Activated CD8-positive, alpha-beta T cell treated with anti-CD3 and anti-CD28 coated beads, Interleukin-2, amount 10 ng/mL, durations not matched to agents 7 days and 5 days (primary cell): ENCODE data around the gene DECR2. TPM values are rescaled to one million over a fixed set of nuclear protein-coding genes. Genes with fewer than 3 reads are reported as not detected.
"Not testable (repeated sequence)": the region's sequence is repeated elsewhere in the genome, so short reads cannot be mapped to it uniquely, and the experiment has no call there.

Source experiments
- ATAC-seq: fragments of 150-1000 bp; cut with Tn5 transposase; one replicate; pipeline ENCODE4 v1.10.0; 2021; ENCODE audit warnings: moderate library complexity
- CTCF ChIA-PET: fragments of 350-600 bp; sonication (Branson Sonifier 250); formaldehyde crosslinking; loops from one replicate; lab custom pipeline; 2021; ENCODE audit warnings: antibody characterized with exemption; lab: Charles Lee
- POLR2A ChIA-PET: fragments of 350-600 bp; sonication (Branson Sonifier 250); formaldehyde crosslinking; loops from one replicate; lab custom pipeline; 2021; ENCODE audit warnings: antibody characterized with exemption; lab: Charles Lee
- DNase-seq: peaks from one replicate; pipeline ENCODE4 v3.0.0-alpha.2; 2020
- H3K27ac Mint-ChIP-seq: one replicate; pipeline ENCODE4 v1.8.0; 2021; ENCODE audit warnings: mild to moderate bottlenecking, mixed read lengths
- H3K27me3 Mint-ChIP-seq: one replicate; pipeline ENCODE4 v1.8.0; 2021; ENCODE audit warnings: low read depth, mixed read lengths
- H3K36me3 Mint-ChIP-seq: one replicate; pipeline ENCODE4 v1.8.0; 2021; ENCODE audit warnings: low read depth, mixed read lengths
- H3K4me1 Mint-ChIP-seq: one replicate; pipeline ENCODE4 v1.8.0; 2021; ENCODE audit warnings: low read depth, mixed read lengths
- H3K4me3 Mint-ChIP-seq: one replicate; pipeline ENCODE4 v1.8.0; 2021; ENCODE audit warnings: mild to moderate bottlenecking, mixed read lengths
- H3K9me3 Mint-ChIP-seq: one replicate; pipeline ENCODE4 v1.8.0; 2022; ENCODE audit warnings: mixed read lengths; ENCODE audit not compliant: insufficient read depth
- total RNA-seq, 2 experiments: library from RNA; stranded (reverse); gene quantifications; one replicate each; pipeline ENCODE4 v1.2.3, GENCODE V29; 2021

Gene DECR2
- total RNA-seq, 2 experiments from 2014 or later, result 4.7 to 6.3 TPM

DNA sequence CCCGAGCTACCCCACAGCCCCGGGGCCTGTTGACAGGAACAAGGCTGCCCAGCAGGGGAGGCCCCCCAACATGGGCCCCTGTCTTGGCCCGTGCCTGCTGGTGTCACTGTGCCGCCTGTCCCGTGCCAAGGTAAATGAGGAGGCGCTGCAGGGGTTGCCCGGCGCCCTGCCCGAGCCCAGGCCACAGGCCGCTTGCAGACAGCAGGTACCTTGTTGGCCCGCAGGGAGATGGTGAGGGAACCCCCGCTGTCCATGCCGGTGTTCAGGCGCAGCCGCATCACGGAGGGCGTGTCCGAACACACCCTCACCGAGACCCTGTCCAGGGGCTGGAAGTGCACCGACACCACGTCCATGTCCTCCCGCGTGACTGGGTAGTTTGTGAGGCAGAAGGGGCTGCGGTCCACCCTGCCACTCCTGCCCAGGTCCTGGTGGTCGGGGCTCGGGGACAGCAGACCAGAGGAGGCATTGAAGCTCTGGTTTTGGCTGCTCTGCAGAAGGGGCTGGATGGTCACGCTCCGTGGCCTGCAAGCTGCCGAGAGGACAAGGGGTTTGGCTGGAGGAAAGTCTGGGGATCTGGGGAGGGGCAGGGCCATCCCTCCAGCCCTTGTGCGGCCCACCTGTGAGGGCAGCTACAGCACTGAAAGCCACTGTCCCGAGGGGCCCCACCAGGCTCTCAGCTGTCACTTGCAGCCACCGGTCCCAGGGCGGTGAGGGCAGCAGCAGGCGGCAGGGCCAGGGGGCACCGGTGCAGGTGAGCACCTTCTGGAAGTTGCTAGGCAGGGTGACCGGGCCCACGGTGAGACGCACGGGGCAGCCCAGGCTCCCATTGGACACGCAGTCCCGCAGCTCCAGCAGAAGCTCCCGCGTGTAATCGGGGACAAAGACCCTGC lies 25.5 kb upstream of the DECR2 start:
- POLR2A ChIA-PET, result no interaction called here
- ATAC-seq (no peak), DNase-seq (no peak)
- Mint-ChIP-seq H3K4me1 (peaks cover 18% of the 10 kb centered on the region), H3K4me3 (no peak overlapping the region), H3K36me3 (peaks cover 10% of the 10 kb centered on the region), H3K27me3 (no peaks in the 10 kb centered on the region), H3K9me3 (no peaks in the 10 kb centered on the region), H3K27ac (no peak overlapping the region)
- CTCF ChIA-PET, result no interaction called here

DNA sequence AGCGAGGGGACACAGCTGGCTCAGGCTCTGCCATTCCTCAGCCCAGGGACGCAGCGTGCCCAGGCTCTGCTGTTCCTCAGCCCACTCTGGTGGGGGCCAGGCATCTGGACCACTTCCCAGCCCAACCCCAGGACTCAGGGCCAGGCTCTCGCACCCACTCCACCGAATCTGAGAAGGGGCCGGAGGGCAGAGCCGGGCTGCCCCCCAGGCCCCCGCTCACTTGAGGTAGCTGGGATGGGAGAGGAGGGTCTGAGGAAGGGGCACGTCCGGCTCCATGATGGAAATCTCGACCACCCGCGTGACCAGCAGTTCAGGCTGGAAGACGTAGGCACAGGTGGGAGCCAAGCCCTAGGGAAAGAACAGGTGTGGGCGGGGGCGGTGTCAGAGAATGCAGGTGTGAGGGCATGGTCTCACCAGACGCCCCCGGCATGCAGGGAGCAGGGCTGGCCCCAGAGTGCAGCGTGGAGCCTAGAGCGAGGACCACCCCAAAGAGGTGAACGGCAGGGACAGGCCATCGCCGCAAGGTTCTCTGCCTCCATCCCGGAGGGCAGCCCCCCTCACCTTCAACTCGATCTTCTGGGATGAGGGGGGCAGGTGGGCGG lies 24.8 kb upstream of the DECR2 start:
- Mint-ChIP-seq H3K36me3 (peaks cover 7% of the 10 kb centered on the region), H3K4me1 (peaks cover 13% of the 10 kb centered on the region), H3K27me3 (no peaks in the 10 kb centered on the region), H3K27ac (no peak overlapping the region), H3K9me3 (no peaks in the 10 kb centered on the region), H3K4me3 (no peak overlapping the region)
- DNase-seq (no peak), ATAC-seq (no peak)
- CTCF ChIA-PET, result no interaction called here
- POLR2A ChIA-PET, result no interaction called here

DNA sequence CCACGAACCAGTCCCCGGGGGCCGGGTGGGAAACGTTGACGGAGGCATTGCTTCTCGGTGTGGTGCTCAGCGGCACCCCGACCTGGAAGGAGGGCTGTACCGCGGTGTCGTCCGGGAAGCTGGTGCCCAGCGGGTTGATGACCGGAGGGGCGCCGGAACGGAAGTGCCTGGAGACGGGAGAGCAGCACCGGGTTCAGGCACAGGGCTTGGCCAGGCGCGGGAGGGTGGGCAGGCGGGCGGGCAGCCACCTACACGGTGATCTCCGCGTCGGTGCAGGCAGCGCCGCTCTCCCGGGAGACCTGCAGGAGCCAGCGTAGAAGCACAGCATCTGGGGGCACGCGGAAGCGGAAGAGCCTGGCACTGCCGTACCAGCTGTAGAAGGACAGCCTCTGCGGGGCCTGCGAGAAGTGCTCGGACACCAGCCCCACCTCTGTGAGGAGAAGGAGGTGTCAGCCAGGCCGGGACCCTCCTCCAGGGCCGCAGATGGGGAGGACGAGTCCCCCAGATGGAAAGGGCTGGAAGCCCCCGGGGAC lies 24.2 kb upstream of the DECR2 start:
- ATAC-seq (no peak), DNase-seq (no peak)
- Mint-ChIP-seq H3K4me3 (no peak overlapping the region), H3K4me1 (peaks cover 15% of the 10 kb centered on the region), H3K27me3 (no peaks in the 10 kb centered on the region), H3K36me3 (peaks cover 6% of the 10 kb centered on the region), H3K27ac (no peak overlapping the region), H3K9me3 (no peaks in the 10 kb centered on the region)
- ChIA-PET POLR2A (no interaction called here), CTCF (no interaction called here)

DNA sequence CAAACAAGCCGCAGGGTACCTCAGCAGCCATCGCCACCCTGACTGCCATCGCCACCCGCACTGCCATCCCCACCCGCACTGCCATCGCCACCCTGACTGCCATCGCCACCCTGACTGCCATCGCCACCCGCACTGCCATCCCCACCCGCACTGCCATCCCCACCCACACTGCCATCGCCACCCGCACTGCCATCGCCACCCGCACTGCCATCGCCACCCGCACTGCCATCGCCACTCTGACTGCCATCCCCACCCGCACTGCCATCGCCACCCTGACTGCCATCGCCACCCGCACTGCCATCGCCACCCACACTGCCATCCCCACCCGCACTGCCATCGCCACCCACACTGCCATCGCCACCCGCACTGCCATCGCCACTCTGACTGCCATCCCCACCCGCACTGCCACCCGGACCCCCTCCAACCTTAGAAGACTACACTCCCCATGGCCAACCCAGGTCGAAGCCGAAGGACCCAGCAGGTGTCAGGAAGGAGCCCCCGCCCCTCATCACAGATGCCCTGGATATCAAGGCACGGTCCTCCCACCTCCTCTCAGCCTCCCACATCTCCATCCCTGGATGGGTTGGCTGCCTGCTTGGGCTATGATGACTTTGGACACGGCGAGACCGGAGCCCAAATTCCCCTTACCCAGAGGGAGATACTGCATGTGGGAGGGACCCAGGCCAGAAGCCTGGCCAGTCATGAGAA lies 23.4 kb upstream of the DECR2 start:
- H3K36me3 Mint-ChIP-seq, H3K27me3 Mint-ChIP-seq, H3K27ac Mint-ChIP-seq, CTCF ChIA-PET, H3K4me3 Mint-ChIP-seq, H3K9me3 Mint-ChIP-seq, DNase-seq, ATAC-seq: not testable (repeated sequence)
- H3K4me1 Mint-ChIP-seq, result peaks cover 22% of the 10 kb centered on the region
- POLR2A ChIA-PET, result interaction anchor here (2.3 kb wide), 1 partner anchor 7 kb away, joined by 18 read pairs; the partner anchor contains the start of gene MRPL28

DNA sequence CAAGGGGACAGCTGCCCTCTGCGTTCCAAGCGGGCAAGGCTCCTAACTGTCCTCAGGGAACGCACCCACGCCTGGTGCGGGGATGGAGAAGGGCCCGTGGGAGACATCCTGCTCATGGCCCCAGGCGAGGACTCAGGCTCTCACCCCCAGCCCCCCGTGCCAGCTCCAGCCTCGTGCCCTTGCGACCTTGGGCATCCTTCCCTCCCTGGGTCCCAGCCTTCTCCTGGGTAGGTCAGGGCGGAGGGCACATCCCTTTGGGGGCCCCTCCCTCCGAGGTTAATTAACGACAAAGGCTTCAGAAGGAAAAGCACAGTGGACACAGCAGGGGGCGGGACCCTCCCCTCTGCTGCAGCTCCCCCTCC lies 22.9 kb upstream of the DECR2 start:
- DNase-seq (no peak), ATAC-seq (no peak)
- H3K4me3 Mint-ChIP-seq, result no peak overlapping the region
- ChIA-PET CTCF (no interaction called here), POLR2A (interaction anchor here (2.3 kb wide), 1 partner anchor 8 kb away, joined by 18 read pairs; the partner anchor contains the start of gene MRPL28)
- H3K9me3 Mint-ChIP-seq, result no peaks in the 10 kb centered on the region
- H3K27ac Mint-ChIP-seq, result no peak overlapping the region
- H3K27me3 Mint-ChIP-seq, result peaks cover 4% of the 10 kb centered on the region
- H3K36me3 Mint-ChIP-seq, result peaks cover 4% of the 10 kb centered on the region
- H3K4me1 Mint-ChIP-seq, result peaks cover 27% of the 10 kb centered on the region

DNA sequence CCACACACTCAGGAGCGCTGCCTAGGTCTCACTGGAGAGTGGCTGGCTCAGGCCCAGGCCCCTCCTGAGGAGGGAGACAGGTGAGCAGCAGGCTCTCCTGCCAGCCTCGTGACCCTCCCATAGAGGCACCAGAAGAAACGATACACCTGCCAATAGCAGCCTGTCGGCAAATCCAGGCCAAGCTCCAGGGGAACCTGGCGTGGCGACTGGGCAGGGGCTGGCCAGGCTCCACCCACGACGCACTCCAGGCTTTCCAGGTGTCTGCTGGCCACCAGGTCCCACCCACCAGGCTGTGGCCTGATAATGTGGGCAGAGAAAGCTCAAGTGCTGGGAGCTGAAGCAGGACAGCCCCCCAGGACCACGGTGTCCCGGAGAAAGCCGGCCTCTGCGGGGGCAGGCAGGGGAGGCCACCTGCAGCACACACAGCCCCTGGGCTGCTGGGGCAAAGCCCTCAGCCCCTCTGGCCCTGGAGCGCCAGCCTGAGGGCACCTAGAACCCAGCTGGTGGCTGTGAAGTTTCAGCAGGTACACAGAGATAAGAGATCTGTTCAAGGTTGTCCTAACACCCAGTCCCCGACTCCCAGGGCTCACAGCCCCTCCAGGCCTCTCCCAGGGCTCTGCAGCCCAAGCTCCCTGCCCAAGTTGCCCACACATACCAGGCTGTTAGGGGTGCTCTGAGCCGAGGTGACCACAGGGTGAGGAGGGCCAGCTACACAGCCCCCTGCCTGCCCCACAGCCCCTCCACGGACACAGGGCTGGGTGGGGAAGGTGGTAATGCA lies 22.3 kb upstream of the DECR2 start:
- Mint-ChIP-seq H3K27ac (peak overlapping the region; percentile 93), H3K9me3 (no peaks in the 10 kb centered on the region), H3K36me3 (peaks cover 4% of the 10 kb centered on the region), H3K4me1 (peaks cover 33% of the 10 kb centered on the region), H3K4me3 (peak overlapping the region; percentile 80), H3K27me3 (peaks cover 4% of the 10 kb centered on the region)
- POLR2A ChIA-PET, result interaction anchor here (2.3 kb wide), 1 partner anchor 8 kb away, joined by 18 read pairs; the partner anchor contains the start of gene MRPL28
- no peak for ATAC-seq
- CTCF ChIA-PET, result no interaction called here
- DNase-seq, result no peak

DNA sequence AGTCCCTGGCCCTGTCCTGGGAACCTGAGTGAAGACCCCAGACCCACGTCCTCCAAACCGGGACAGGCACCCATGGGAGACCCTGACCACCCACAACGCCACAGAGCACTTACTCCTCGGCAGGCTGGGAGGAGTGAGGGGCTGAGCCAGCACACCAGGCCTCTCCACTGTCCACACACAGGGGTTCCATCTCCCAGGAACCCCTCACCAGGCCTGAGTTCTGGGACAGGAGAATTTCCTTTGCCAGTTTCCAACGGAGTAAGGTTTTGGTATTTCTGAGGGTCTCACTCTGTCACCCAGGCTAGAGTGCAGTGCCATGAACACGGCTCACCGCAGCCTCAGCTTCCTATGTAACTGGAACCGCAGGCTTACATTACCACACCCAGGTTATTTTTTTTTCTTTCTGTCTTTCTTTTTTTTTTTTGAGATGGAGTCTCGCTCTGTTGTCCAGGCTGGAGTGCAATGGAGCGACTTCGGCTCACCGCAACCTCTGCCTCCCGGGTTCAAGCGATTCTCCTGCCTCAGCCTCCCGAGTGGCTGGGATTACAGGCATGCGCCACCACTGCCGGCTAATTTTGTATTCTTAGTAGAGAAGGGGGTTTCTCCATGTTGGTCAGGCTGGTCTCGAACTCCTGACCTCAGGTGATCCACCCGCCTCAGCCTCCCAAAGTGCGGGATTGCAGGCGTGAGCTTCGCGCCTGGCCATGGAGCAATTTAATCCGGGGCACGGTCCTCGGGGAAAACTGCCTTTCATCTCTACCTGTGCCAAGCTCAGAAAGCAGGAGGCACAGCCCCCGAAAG lies 21.5 kb upstream of the DECR2 start:
- no peak for ATAC-seq
- peak overlapping the region; percentile 93 for H3K27ac Mint-ChIP-seq
- peaks cover 4% of the 10 kb centered on the region for H3K27me3 Mint-ChIP-seq
- ChIA-PET CTCF (no interaction called here), POLR2A (interaction anchor here (2.3 kb wide), 1 partner anchor 9 kb away, joined by 18 read pairs; the partner anchor contains the start of gene MRPL28)
- peak; percentile 60 for DNase-seq
- peaks cover 33% of the 10 kb centered on the region for H3K4me1 Mint-ChIP-seq
- no peaks in the 10 kb centered on the region for H3K9me3 Mint-ChIP-seq
- H3K4me3 Mint-ChIP-seq, result peak overlapping the region; percentile 80
- peaks cover 4% of the 10 kb centered on the region for H3K36me3 Mint-ChIP-seq

DNA sequence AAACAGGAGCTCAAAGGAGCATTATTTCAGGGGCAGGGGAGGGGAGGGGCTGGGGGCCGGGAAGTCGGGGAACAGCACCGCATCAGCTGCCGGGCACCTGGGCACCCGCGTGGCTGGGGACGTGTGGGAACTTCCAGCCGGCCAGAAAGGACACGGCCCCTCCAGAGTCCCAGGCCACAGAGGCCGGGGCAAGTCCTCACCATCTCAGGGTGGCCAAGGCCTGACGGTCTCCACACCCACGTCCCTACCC lies 21.0 kb upstream of the DECR2 start:
- no peak for ATAC-seq
- Mint-ChIP-seq H3K4me1 (peaks cover 33% of the 10 kb centered on the region), H3K9me3 (no peaks in the 10 kb centered on the region), H3K27me3 (peaks cover 4% of the 10 kb centered on the region), H3K27ac (peak overlapping the region; percentile 93), H3K4me3 (peak overlapping the region; percentile 80), H3K36me3 (peaks cover 4% of the 10 kb centered on the region)
- CTCF ChIA-PET, result no interaction called here
- POLR2A ChIA-PET, result interaction anchor here (2.3 kb wide), 1 partner anchor 10 kb away, joined by 18 read pairs; the partner anchor contains the start of gene MRPL28
- DNase-seq, result no peak

DNA sequence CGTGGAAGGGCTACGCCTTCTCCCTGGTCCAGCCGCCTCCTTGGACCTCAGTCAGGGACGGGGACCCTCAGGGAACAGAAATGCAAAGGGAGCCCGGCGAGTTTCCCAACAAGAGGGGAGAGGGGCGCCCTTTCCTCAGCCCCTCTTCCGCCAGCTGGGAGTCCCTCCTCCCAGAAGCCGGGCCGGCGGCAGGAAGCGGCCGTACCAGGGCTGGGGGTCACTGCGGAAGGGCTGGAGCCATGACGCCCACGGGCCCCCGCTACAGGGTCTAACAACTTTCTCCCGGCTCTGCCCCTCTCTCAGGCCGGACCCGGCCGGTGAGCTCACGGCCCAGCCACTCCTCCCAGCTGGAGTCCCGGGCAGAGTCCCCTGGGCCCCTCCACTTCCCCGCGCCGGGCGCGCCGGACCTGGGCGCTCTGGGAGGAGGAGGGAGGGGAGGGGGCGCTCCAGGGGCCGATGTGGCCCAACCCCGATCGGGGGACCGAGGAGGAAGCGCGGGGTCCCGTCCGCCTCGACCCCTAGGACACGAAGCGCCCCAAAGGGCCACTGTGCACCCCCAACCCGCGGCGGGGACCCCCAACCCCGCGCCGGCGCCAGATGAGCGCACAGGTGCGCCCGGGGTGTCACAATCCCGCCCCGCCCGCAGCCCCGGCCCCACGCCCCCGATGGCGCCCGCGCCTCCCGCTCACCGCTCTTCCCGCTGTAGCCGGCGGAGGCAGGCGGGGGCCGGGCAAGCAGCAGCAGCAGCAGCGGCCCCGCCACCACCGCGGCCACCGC lies 20.5 kb upstream of the DECR2 start:
- H3K4me1 Mint-ChIP-seq, result peaks cover 34% of the 10 kb centered on the region
- H3K9me3 Mint-ChIP-seq, result no peaks in the 10 kb centered on the region
- ATAC-seq, result peak; percentile 38
- ChIA-PET POLR2A (no interaction called here), CTCF (interaction anchor here (1.3 kb wide), 1 partner anchor 19 kb away, joined by 4 read pairs; no protein-coding TSS in a partner anchor)
- H3K27me3 Mint-ChIP-seq, result peaks cover 4% of the 10 kb centered on the region
- no peak for DNase-seq
- peaks cover 4% of the 10 kb centered on the region for H3K36me3 Mint-ChIP-seq
- peak overlapping the region; percentile 80 for H3K4me3 Mint-ChIP-seq
- H3K27ac Mint-ChIP-seq, result peak overlapping the region; percentile 57
